K562 (cell line): Measurements from ENCODE around the gene RNASE8. TPM values are rescaled to one million over a fixed set of nuclear protein-coding genes. Genes with fewer than 3 reads are reported as not detected.

Experiments
- COPS2 ChIP-seq: fragments of 450-650 bp; conservative IDR thresholded peaks from 2 replicates; pipeline ENCODE4 v1.6.1; 2016; ENCODE audit warnings: mild to moderate bottlenecking, moderate library complexity
- CTCFL ChIP-seq: IDR thresholded peaks from 2 replicates; pipeline ENCODE4 v1.6.1; 2011; ENCODE audit warnings: borderline replicate concordance, low read depth, mild to moderate bottlenecking, moderate library complexity, low read length; ENCODE audit not compliant: insufficient read depth, poor library complexity, severe bottlenecking
- ERF ChIP-seq: fragments of 450-650 bp; formaldehyde crosslinking; IDR thresholded peaks from 2 replicates; pipeline ENCODE4 v1.4.0; 2020; ENCODE audit warnings: mild to moderate bottlenecking, mixed read lengths
- FUS ChIP-seq: fragments of 200-400 bp; formaldehyde crosslinking; optimal IDR thresholded peaks from 2 replicates; pipeline ENCODE3; 2017; ENCODE audit warnings: low read depth, low read length
- KDM1A ChIP-seq, 2 experiments: fragments of 450-650 bp; IDR thresholded peaks; 2 replicates each; pipeline ENCODE4 v1.6.1; 2016; ENCODE audit warnings: mild to moderate bottlenecking in 2 of 2
- NFYB ChIP-seq: IDR thresholded peaks from 2 replicates; pipeline ENCODE4 v1.6.1; 2011; ENCODE audit warnings: mild to moderate bottlenecking, moderate library complexity; ENCODE audit not compliant: insufficient read length; ENCODE audit errors: extremely low read depth
- NR3C1 ChIP-seq: sonication (generic); formaldehyde crosslinking; IDR thresholded peaks from 2 replicates; pipeline ENCODE4 v1.8.1; 2022; ENCODE audit warnings: missing genetic modification reagents
- ZNF444 ChIP-seq: fragments of 250-450 bp; sonication (Bioruptor Pico); IDR thresholded peaks from 2 replicates; pipeline ENCODE4 v1.4.0; 2020; ENCODE audit warnings: mild to moderate bottlenecking, moderate library complexity
- polyA plus RNA-seq, 8 experiments: library from polyadenylated mRNA; depleted of rRNA in 4 of 8; stranded (reverse) in 5 of 8; unstranded in 3 of 8; fragments of >200 nt; fragmentation: Nextera tagmentation in 2 of 8; fragmentation: Illumina TruSeq in 1 of 8; extraction: Ambion mirVana in 2 of 8; extraction: Trizol in 1 of 8; gene quantifications; 2 replicates each; pipeline versions ENCODE4 v1.2.1 to v1.2.3, GENCODE V29; 2011 to 2014; ENCODE audit warnings: inconsistent platforms in 1 of 8, missing spikeins in 1 of 8
- total RNA-seq, 7 experiments: library from RNA; depleted of rRNA in 6 of 7; stranded (reverse); fragments of >200 nt in 6 of 7; fragmentation: Illumina TruSeq in 2 of 7; extraction: Trizol in 2 of 7; gene quantifications; 2 replicates each; pipeline versions ENCODE4 v1.2.1 to v1.2.3, GENCODE V29; 2011 to 2021; ENCODE audit warnings: low replicate concordance in 1 of 7
- TF ChIP-seq, protein P1 (sequence below): fragments of 250-450 bp; sonication (Bioruptor Pico); IDR thresholded peaks from 2 replicates; pipeline ENCODE4 v1.8.0; 2021; ENCODE audit warnings: mild to moderate bottlenecking, moderate library complexity
- TF ChIP-seq, protein P2 (sequence below): fragments of 450-650 bp; IDR thresholded peaks from 2 replicates; pipeline ENCODE4 v1.6.1; 2016; ENCODE audit warnings: mild to moderate bottlenecking, moderate library complexity
- TF ChIP-seq, protein P3 (sequence below): fragments of 450-650 bp; IDR thresholded peaks from one replicate; pipeline ENCODE4 v1.6.1; 2018; ENCODE audit warnings: mild to moderate bottlenecking, moderate library complexity; ENCODE audit not compliant: partially characterized antibody

The RNASE8 gene
- total and polyA plus RNA-seq, 9 of the 15 experiments (the other 6 are each of a cell fraction or from before 2014, with no cell fraction given): not detected

GRCh38 chr14:21092273-21093011, 34.8 kb downstream of the RNASE8 start (continued):
- TF ChIP-seq, protein P1, sequence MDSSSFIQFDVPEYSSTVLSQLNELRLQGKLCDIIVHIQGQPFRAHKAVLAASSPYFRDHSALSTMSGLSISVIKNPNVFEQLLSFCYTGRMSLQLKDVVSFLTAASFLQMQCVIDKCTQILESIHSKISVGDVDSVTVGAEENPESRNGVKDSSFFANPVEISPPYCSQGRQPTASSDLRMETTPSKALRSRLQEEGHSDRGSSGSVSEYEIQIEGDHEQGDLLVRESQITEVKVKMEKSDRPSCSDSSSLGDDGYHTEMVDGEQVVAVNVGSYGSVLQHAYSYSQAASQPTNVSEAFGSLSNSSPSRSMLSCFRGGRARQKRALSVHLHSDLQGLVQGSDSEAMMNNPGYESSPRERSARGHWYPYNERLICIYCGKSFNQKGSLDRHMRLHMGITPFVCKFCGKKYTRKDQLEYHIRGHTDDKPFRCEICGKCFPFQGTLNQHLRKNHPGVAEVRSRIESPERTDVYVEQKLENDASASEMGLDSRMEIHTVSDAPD (CRISPR knock-in tag): no peak
- TF ChIP-seq CTCFL (peak; percentile 20), COPS2 (no peak), NR3C1 (CRISPR knock-in tag) (no peak), ZNF444 (no peak), KDM1A (IDR thresholded peaks at IDR 0.05) (no peak), ERF (no peak), FUS (no peak), NFYB (no peak)
- TF ChIP-seq, protein P2, sequence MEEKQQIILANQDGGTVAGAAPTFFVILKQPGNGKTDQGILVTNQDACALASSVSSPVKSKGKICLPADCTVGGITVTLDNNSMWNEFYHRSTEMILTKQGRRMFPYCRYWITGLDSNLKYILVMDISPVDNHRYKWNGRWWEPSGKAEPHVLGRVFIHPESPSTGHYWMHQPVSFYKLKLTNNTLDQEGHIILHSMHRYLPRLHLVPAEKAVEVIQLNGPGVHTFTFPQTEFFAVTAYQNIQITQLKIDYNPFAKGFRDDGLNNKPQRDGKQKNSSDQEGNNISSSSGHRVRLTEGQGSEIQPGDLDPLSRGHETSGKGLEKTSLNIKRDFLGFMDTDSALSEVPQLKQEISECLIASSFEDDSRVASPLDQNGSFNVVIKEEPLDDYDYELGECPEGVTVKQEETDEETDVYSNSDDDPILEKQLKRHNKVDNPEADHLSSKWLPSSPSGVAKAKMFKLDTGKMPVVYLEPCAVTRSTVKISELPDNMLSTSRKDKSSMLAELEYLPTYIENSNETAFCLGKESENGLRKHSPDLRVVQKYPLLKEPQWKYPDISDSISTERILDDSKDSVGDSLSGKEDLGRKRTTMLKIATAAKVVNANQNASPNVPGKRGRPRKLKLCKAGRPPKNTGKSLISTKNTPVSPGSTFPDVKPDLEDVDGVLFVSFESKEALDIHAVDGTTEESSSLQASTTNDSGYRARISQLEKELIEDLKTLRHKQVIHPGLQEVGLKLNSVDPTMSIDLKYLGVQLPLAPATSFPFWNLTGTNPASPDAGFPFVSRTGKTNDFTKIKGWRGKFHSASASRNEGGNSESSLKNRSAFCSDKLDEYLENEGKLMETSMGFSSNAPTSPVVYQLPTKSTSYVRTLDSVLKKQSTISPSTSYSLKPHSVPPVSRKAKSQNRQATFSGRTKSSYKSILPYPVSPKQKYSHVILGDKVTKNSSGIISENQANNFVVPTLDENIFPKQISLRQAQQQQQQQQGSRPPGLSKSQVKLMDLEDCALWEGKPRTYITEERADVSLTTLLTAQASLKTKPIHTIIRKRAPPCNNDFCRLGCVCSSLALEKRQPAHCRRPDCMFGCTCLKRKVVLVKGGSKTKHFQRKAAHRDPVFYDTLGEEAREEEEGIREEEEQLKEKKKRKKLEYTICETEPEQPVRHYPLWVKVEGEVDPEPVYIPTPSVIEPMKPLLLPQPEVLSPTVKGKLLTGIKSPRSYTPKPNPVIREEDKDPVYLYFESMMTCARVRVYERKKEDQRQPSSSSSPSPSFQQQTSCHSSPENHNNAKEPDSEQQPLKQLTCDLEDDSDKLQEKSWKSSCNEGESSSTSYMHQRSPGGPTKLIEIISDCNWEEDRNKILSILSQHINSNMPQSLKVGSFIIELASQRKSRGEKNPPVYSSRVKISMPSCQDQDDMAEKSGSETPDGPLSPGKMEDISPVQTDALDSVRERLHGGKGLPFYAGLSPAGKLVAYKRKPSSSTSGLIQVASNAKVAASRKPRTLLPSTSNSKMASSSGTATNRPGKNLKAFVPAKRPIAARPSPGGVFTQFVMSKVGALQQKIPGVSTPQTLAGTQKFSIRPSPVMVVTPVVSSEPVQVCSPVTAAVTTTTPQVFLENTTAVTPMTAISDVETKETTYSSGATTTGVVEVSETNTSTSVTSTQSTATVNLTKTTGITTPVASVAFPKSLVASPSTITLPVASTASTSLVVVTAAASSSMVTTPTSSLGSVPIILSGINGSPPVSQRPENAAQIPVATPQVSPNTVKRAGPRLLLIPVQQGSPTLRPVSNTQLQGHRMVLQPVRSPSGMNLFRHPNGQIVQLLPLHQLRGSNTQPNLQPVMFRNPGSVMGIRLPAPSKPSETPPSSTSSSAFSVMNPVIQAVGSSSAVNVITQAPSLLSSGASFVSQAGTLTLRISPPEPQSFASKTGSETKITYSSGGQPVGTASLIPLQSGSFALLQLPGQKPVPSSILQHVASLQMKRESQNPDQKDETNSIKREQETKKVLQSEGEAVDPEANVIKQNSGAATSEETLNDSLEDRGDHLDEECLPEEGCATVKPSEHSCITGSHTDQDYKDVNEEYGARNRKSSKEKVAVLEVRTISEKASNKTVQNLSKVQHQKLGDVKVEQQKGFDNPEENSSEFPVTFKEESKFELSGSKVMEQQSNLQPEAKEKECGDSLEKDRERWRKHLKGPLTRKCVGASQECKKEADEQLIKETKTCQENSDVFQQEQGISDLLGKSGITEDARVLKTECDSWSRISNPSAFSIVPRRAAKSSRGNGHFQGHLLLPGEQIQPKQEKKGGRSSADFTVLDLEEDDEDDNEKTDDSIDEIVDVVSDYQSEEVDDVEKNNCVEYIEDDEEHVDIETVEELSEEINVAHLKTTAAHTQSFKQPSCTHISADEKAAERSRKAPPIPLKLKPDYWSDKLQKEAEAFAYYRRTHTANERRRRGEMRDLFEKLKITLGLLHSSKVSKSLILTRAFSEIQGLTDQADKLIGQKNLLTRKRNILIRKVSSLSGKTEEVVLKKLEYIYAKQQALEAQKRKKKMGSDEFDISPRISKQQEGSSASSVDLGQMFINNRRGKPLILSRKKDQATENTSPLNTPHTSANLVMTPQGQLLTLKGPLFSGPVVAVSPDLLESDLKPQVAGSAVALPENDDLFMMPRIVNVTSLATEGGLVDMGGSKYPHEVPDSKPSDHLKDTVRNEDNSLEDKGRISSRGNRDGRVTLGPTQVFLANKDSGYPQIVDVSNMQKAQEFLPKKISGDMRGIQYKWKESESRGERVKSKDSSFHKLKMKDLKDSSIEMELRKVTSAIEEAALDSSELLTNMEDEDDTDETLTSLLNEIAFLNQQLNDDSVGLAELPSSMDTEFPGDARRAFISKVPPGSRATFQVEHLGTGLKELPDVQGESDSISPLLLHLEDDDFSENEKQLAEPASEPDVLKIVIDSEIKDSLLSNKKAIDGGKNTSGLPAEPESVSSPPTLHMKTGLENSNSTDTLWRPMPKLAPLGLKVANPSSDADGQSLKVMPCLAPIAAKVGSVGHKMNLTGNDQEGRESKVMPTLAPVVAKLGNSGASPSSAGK: peak; percentile 37; the same call in 1 of the 2 replicates
- TF ChIP-seq, protein P3, sequence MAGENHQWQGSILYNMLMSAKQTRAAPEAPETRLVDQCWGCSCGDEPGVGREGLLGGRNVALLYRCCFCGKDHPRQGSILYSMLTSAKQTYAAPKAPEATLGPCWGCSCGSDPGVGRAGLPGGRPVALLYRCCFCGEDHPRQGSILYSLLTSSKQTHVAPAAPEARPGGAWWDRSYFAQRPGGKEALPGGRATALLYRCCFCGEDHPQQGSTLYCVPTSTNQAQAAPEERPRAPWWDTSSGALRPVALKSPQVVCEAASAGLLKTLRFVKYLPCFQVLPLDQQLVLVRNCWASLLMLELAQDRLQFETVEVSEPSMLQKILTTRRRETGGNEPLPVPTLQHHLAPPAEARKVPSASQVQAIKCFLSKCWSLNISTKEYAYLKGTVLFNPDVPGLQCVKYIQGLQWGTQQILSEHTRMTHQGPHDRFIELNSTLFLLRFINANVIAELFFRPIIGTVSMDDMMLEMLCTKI: no peak
